ENCODE data around the gene ZNF664. TPM values are rescaled to one million over a fixed set of nuclear protein-coding genes. Genes with fewer than 3 reads are reported as not detected.

Gene ZNF664
- total and polyA plus RNA-seq, 2 donors (not counting 1 experiment from before 2014, with no cell fraction given), result 14.3 to 47.1 TPM

GRCh38 chr12:124033859-124034258, 60.8 kb downstream of the ZNF664 start:
- H2AFZ ChIP-seq (ENCODE audit: insufficient read depth, low read depth, low read length, poor library complexity, severe bottlenecking), result no peak overlapping the region
- DNase-seq (no peak), ATAC-seq (ENCODE audit: low read depth) (no peak)
- no peak overlapping the region for H3K4me3 Mint-ChIP-seq
- H3K36me3 ChIP-seq (replicated peaks in 1 of 2; ENCODE audit: control extremely low read depth in 1 of 2, control insufficient read depth in 1 of 2, extremely low read depth in 1 of 2, insufficient read depth in 2 of 2, low read length in 1 of 2), result no peaks in the 10 kb centered on the region
- no peak overlapping the region for H3K27ac Mint-ChIP-seq
- no peaks in the 10 kb centered on the region for H3K9me3 Mint-ChIP-seq (ENCODE audit: insufficient read depth)
- TF ChIP-seq CTCF (IDR thresholded peaks at IDR 0.05) (no peak), EZH2 (IDR thresholded peaks at IDR 0.05; ENCODE audit: borderline replicate concordance, insufficient read depth, low read depth, low read length, poor library complexity, severe bottlenecking) (no peak)
- no peak overlapping the region for H3K27ac ChIP-seq (ENCODE audit: low read length in 2 of 2)
- H3K4me1 Mint-ChIP-seq, result no peaks in the 10 kb centered on the region
- H3K27me3 ChIP-seq (replicated peaks in 1 of 4; ENCODE audit: control extremely low read depth in 1 of 4, control insufficient read depth in 3 of 4, insufficient read depth in 4 of 4, low read length in 3 of 4), result no peaks in the 10 kb centered on the region
- H3K27me3 Mint-ChIP-seq, result peaks cover 16% of the 10 kb centered on the region
- no peaks in the 10 kb centered on the region for H4K20me1 ChIP-seq (ENCODE audit: control insufficient read depth, insufficient read depth, low read length, poor library complexity, severe bottlenecking)
- ChIA-PET POLR2A (no interaction called here), CTCF (interaction anchor here (2.1 kb wide), 1 partner anchor 736 kb away, joined by 9 read pairs; no protein-coding TSS in a partner anchor)
- no CpG with 5 or more reads among the region's 2 CpGs for WGBS (ENCODE audit: insufficient coverage)
- H3K9me3 ChIP-seq (ENCODE audit: control extremely low read depth in 1 of 3, control insufficient read depth in 2 of 3, insufficient read depth in 1 of 3, low read length in 2 of 3), result no peaks in the 10 kb centered on the region
- no peak overlapping the region for H3K4me2 ChIP-seq (replicated peaks; ENCODE audit: low read depth, low read length, poor library complexity, severe bottlenecking)
- no peak overlapping the region for H3K9ac ChIP-seq (ENCODE audit: low read length)
- no peak overlapping the region for H3K4me3 ChIP-seq (ENCODE audit: control extremely low read depth in 1 of 5, extremely low read depth in 1 of 5, insufficient read depth in 1 of 5, low read depth in 2 of 5, low read length in 4 of 5)
- H3K79me2 ChIP-seq (ENCODE audit: control insufficient read depth, insufficient read depth, low read length), result no peaks in the 10 kb centered on the region
- intact Hi-C loops (cut with micrococcal nuclease), result no loop called here
- H3K4me1 ChIP-seq (ENCODE audit: control insufficient read depth in 2 of 2, insufficient read depth in 2 of 2, low read length in 2 of 2), result no peaks in the 10 kb centered on the region

- Mint-ChIP-seq H3K9me3 (ENCODE audit: insufficient read depth) (no peaks in the 10 kb centered on the region), H3K27me3 (peaks cover 16% of the 10 kb centered on the region), H3K4me3 (no peak overlapping the region), H3K4me1 (no peaks in the 10 kb centered on the region), H3K27ac (no peak overlapping the region)
- Histone ChIP-seq H4K20me1 (ENCODE audit: control insufficient read depth, insufficient read depth, low read length, poor library complexity, severe bottlenecking) (no peaks in the 10 kb centered on the region), H3K9ac (ENCODE audit: low read length) (no peak overlapping the region), H3K4me1 (ENCODE audit: control insufficient read depth in 2 of 2, insufficient read depth in 2 of 2, low read length in 2 of 2) (no peaks in the 10 kb centered on the region), H2AFZ (ENCODE audit: insufficient read depth, low read depth, low read length, poor library complexity, severe bottlenecking) (no peak overlapping the region), H3K27me3 (replicated peaks in 1 of 4; ENCODE audit: control extremely low read depth in 1 of 4, control insufficient read depth in 3 of 4, insufficient read depth in 4 of 4, low read length in 3 of 4) (no peaks in the 10 kb centered on the region), H3K79me2 (ENCODE audit: control insufficient read depth, insufficient read depth, low read length) (no peaks in the 10 kb centered on the region), H3K27ac (ENCODE audit: low read length in 2 of 2) (no peak overlapping the region), H3K4me3 (ENCODE audit: control extremely low read depth in 1 of 5, extremely low read depth in 1 of 5, insufficient read depth in 1 of 5, low read depth in 2 of 5, low read length in 4 of 5) (no peak overlapping the region), H3K4me2 (replicated peaks; ENCODE audit: low read depth, low read length, poor library complexity, severe bottlenecking) (no peak overlapping the region), H3K36me3 (replicated peaks in 1 of 2; ENCODE audit: control extremely low read depth in 1 of 2, control insufficient read depth in 1 of 2, extremely low read depth in 1 of 2, insufficient read depth in 2 of 2, low read length in 1 of 2) (no peaks in the 10 kb centered on the region), H3K9me3 (ENCODE audit: control extremely low read depth in 1 of 3, control insufficient read depth in 2 of 3, insufficient read depth in 1 of 3, low read length in 2 of 3) (no peaks in the 10 kb centered on the region)
- TF ChIP-seq EZH2 (IDR thresholded peaks at IDR 0.05; ENCODE audit: borderline replicate concordance, insufficient read depth, low read depth, low read length, poor library complexity, severe bottlenecking) (no peak), CTCF (IDR thresholded peaks at IDR 0.05) (no peak)
- ChIA-PET CTCF (interaction anchor here (7.2 kb wide), 1 partner anchor 734 kb away, joined by 160 read pairs; no protein-coding TSS in a partner anchor), POLR2A (no interaction called here)
- 84% methylated on average over 5 of the region's 11 CpGs for WGBS (ENCODE audit: insufficient coverage)
- DNase-seq, result no peak
- no peak for ATAC-seq (ENCODE audit: low read depth)
- intact Hi-C loops (cut with micrococcal nuclease), result no loop called here
Measured at GRCh38 chr12:124034297-124034696, 61.3 kb downstream of the ZNF664 start.
